ENCODE results near the gene PFN1. TPM values are rescaled to one million over a fixed set of nuclear protein-coding genes. Genes with fewer than 3 reads are reported as not detected.

PFN1 gene
- total RNA-seq, 3 donors from 2014 or later = 605 to 825 (median 723) TPM

- ATAC-seq (peak; percentile 88), DNase-seq (peak; percentile 96 to 99 (median 96))
- Histone ChIP-seq H3K4me1 (ENCODE audit: low read depth) (peaks cover 8% of the 10 kb centered on the region), H3K4me3 (peak overlapping the region; percentile 37), H3K36me3 (ENCODE audit: low read depth) (peaks cover 5% of the 10 kb centered on the region), H3K9me3 (no peaks in the 10 kb centered on the region)
- TF ChIP-seq CTCF (IDR thresholded peaks at IDR 0.05) = no peak
- intact Hi-C loops (cut with DNase I, micrococcal nuclease) = no loop called here
Measured at GRCh38 chr17:4966844-4967538, 18.7 kb upstream of the PFN1 start.

DNA sequence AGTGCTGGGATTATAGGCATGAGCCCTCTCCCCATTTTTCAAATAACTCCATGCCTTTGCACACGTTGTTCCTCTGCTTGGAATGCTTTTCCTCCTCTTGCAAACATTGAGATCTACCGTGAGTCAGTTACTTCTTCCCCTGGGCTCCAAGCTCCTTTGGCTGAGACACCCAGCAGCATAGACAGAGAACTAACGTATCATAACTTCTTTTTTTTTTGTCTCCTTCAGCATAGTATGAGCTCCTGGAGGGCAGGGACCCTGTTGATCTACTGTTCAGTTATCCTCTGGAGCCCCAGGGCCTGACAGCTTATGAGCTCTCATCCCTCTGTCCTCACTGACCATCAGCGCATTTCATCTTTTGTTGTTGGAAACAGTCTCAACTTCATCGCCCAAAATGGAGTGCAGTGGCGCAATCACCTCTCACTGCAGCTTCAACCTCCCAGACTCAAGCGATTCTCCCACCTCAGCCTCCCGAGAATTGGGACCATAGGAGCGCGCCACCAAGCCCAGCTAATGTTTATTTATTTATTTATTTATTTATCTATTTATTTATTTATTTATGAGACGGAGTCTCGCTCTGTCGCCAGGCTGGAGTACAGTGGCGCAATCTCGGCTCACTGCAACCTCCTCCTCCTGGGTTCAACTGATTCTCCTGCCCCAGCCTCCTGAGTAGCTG is 17.1 kb upstream of the PFN1 start:
- TF ChIP-seq CTCF (IDR thresholded peaks at IDR 0.05) = no peak
- Histone ChIP-seq H3K4me1 (ENCODE audit: low read depth) (peaks cover 8% of the 10 kb centered on the region), H3K9me3 (no peaks in the 10 kb centered on the region), H3K36me3 (ENCODE audit: low read depth) (peaks cover 5% of the 10 kb centered on the region), H3K4me3 (no peak overlapping the region)
- intact Hi-C loops (cut with DNase I, micrococcal nuclease) = no loop called here
- DNase-seq (no peak), ATAC-seq (no peak)

- ATAC-seq (no peak), DNase-seq (no peak)
Measured at GRCh38 chr17:4960279-4960922, 12.1 kb upstream of the PFN1 start.

GRCh38 chr17:4959261-4959965 is 11.1 kb upstream of the PFN1 start:
- DNase-seq (peak in 2 of 3 donors; percentile 19 to 61), ATAC-seq (peak; percentile 75)
- no peak for TF ChIP-seq CTCF (IDR thresholded peaks at IDR 0.05)
- intact Hi-C loops (cut with DNase I, micrococcal nuclease) = no loop called here
- Histone ChIP-seq H3K9me3 (no peaks in the 10 kb centered on the region), H3K4me1 (ENCODE audit: low read depth) (peaks cover 9% of the 10 kb centered on the region), H3K36me3 (ENCODE audit: low read depth) (no peaks in the 10 kb centered on the region), H3K4me3 (no peak overlapping the region)

More at GRCh38 chr17:4960279-4960922, 12.1 kb upstream of the PFN1 start:
- intact Hi-C loops (cut with DNase I, micrococcal nuclease) = no loop called here
- Histone ChIP-seq H3K4me3 (no peak overlapping the region), H3K36me3 (ENCODE audit: low read depth) (no peaks in the 10 kb centered on the region), H3K9me3 (no peaks in the 10 kb centered on the region), H3K4me1 (ENCODE audit: low read depth) (peaks cover 9% of the 10 kb centered on the region)
- no peak for TF ChIP-seq CTCF (IDR thresholded peaks at IDR 0.05)

GRCh38 chr17:4958102-4958501 is 9.8 kb upstream of the PFN1 start:
- H3K4me1 ChIP-seq (ENCODE audit: low read depth) = peaks cover 9% of the 10 kb centered on the region
- no peak for DNase-seq
- no peak overlapping the region for H3K4me3 ChIP-seq
- no peaks in the 10 kb centered on the region for H3K36me3 ChIP-seq (ENCODE audit: low read depth)
- peak; percentile 30 for ATAC-seq
- no peak for TF ChIP-seq CTCF (IDR thresholded peaks at IDR 0.05)
- intact Hi-C loops (cut with DNase I, micrococcal nuclease) = no loop called here
- H3K9me3 ChIP-seq = no peaks in the 10 kb centered on the region
